K562 (cell line): ENCODE data around the gene TMEM248. TPM values are rescaled to one million over a fixed set of nuclear protein-coding genes. Genes with fewer than 3 reads are reported as not detected.
"Not testable (repeated sequence)": the region's sequence is repeated elsewhere in the genome, so short reads cannot be mapped to it uniquely, and the experiment has no call there.

Experiments
- ATAC-seq: fragments of 200-7000 bp; cut with Tn5 transposase; 3 replicates; pipeline ENCODE4 v1.9.1; 2020; ENCODE audit warnings: moderate library complexity
- BruUV-seq: library from RNA; stranded (reverse); fragments of 400-500 nt; replicated peaks from 2 replicates; lab custom pipeline; 2021; lab: Mats Ljungman, UMichigan
- CTCF ChIA-PET: fragments of 300-600 bp; formaldehyde crosslinking; extraction: SDS; loops from one replicate; lab custom pipeline; 2021; ENCODE audit warnings: low intra/inter-chr PET ratio; lab: Yijun Ruan, JAX
- POLR2A ChIA-PET: fragments of 300-600, 350-650 bp; sonication (Branson Sonifier 250); formaldehyde crosslinking; extraction: SDS; loops from one replicate; lab custom pipeline; 2021; ENCODE audit warnings: antibody characterized with exemption, inconsistent platforms; lab: Yijun Ruan, JAX
- DNase-seq, 4 experiments: peaks; one replicate each; pipeline versions ENCODE4 v3.0.0 to v3.0.0-alpha.2; 2011 to 2018; ENCODE audit warnings: low spot score in 3 of 4, mixed read lengths in 3 of 4; ENCODE audit errors: extremely low read depth in 1 of 4
- FAIRE-seq: peaks from 2 replicates; lab custom pipeline; 2011; peaks lifted over from hg19 to GRCh38; lab: Jason Lieb, UNC
- H2AFZ ChIP-seq: 2 replicates; pipeline ENCODE4 v1.6.0; 2011; ENCODE audit warnings: low read depth, low read length, control low read depth, inconsistent platforms
- H3K27ac ChIP-seq: fragments of 200-600 bp; 3 replicates; pipeline ENCODE4 v1.8.0; 2011; ENCODE audit warnings: low read depth, mild to moderate bottlenecking, control low read depth, inconsistent platforms, low read length, moderate library complexity, mixed read lengths; ENCODE audit errors: extremely low read depth
- H3K27me3 ChIP-seq, 2 experiments: fragments of 300-600 bp in 1 of 2; 2 replicates in 1 of 2; 3 replicates in 1 of 2; pipeline versions ENCODE4 v1.6.0 to v1.8.0; 2011; ENCODE audit warnings: inconsistent platforms in 2 of 2, low read length in 2 of 2, mild to moderate bottlenecking in 1 of 2, mixed read lengths in 1 of 2, moderate library complexity in 1 of 2; ENCODE audit not compliant: control insufficient read depth in 2 of 2, insufficient read depth in 2 of 2
- H3K36me3 ChIP-seq: fragments of 300-600 bp; 3 replicates; pipeline ENCODE4 v1.8.0; 2011; ENCODE audit warnings: mild to moderate bottlenecking, low read length, inconsistent platforms; ENCODE audit not compliant: control insufficient read depth, insufficient read depth
- H3K4me1 ChIP-seq, 2 experiments: fragments of 200-600 bp in 1 of 2; replicated peaks in 1 of 2; 2 replicates in 1 of 2; 3 replicates in 1 of 2; pipeline versions ENCODE4 v1.5.1 to v1.8.0; 2011; ENCODE audit warnings: inconsistent platforms in 2 of 2, low read length in 2 of 2, mild to moderate bottlenecking in 1 of 2, mixed read lengths in 1 of 2, moderate library complexity in 1 of 2; ENCODE audit not compliant: control insufficient read depth in 2 of 2, insufficient read depth in 2 of 2
- H3K4me2 ChIP-seq: 2 replicates; pipeline ENCODE4 v1.6.1; 2011; ENCODE audit warnings: low read length, control low read depth, inconsistent platforms, mixed read lengths; ENCODE audit not compliant: insufficient read depth
- H3K4me3 ChIP-seq: fragments of 200-600 bp; sonication (generic), shearing (Covaris generic); 2 replicates; pipeline ENCODE4 v1.5.1; 2016; ENCODE audit warnings: control low read depth, inconsistent platforms
- H3K79me2 ChIP-seq: fragments of 200-600 bp; 3 replicates; pipeline ENCODE4 v1.8.0; 2011; ENCODE audit warnings: low read length, inconsistent platforms; ENCODE audit not compliant: control insufficient read depth, insufficient read depth
- H3K9ac ChIP-seq, 2 experiments: 2 replicates each; pipeline versions ENCODE4 v1.6.0 to v1.6.1; 2011; ENCODE audit warnings: low read depth in 2 of 2, low read length in 2 of 2, control low read depth in 1 of 2, inconsistent platforms in 1 of 2, mild to moderate bottlenecking in 1 of 2, mixed read lengths in 1 of 2; ENCODE audit not compliant: insufficient read depth in 1 of 2
- H3K9me1 ChIP-seq: one replicate; pipeline ENCODE4 v1.6.0; 2011; ENCODE audit warnings: inconsistent platforms, mild to moderate bottlenecking, low read length, moderate library complexity; ENCODE audit not compliant: control insufficient read depth, insufficient read depth
- H3K9me3 ChIP-seq: replicated peaks from 2 replicates; pipeline ENCODE4 v1.5.1; 2011; ENCODE audit warnings: low read depth, low read length, inconsistent platforms; ENCODE audit not compliant: control insufficient read depth, insufficient read depth
- H4K20me1 ChIP-seq: replicated peaks from 2 replicates; pipeline ENCODE4 v1.6.1; 2011; ENCODE audit warnings: low read length, inconsistent platforms, mixed read lengths; ENCODE audit not compliant: control insufficient read depth, insufficient read depth
- ATF7 ChIP-seq: fragments of 450-650 bp; IDR thresholded peaks from 2 replicates; pipeline ENCODE4 v1.7.1; 2014; ENCODE audit warnings: mild to moderate bottlenecking, moderate library complexity
- CBFA2T2 ChIP-seq: fragments of 450-650 bp; conservative IDR thresholded peaks from 2 replicates; pipeline ENCODE4 v1.6.1; 2017; ENCODE audit warnings: mild to moderate bottlenecking
- CTBP1 ChIP-seq: fragments of 450-650 bp; IDR thresholded peaks from 2 replicates; pipeline ENCODE4 v1.6.1; 2016; ENCODE audit warnings: borderline replicate concordance
- ELF4 ChIP-seq: fragments of 450-650 bp; formaldehyde crosslinking; IDR thresholded peaks from 2 replicates; pipeline ENCODE4 v1.4.0; 2022; ENCODE audit warnings: missing genetic modification characterization
- FOXK2 ChIP-seq, 2 experiments: fragments of 450-650 bp; IDR thresholded peaks in 1 of 2; conservative IDR thresholded peaks in 1 of 2; 2 replicates each; pipeline ENCODE4 v1.6.1; 2016; ENCODE audit warnings: low read depth in 2 of 2, mild to moderate bottlenecking in 1 of 2
- GATA2 ChIP-seq: sonication (generic); formaldehyde crosslinking; IDR thresholded peaks from 2 replicates; pipeline ENCODE4 v1.4.0; 2020; ENCODE audit warnings: mild to moderate bottlenecking, missing genetic modification reagents
- HDAC2 ChIP-seq: fragments of 450-650 bp; IDR thresholded peaks from 2 replicates; pipeline ENCODE4 v1.6.1; 2016; ENCODE audit warnings: mild to moderate bottlenecking
- HIVEP1 ChIP-seq: fragments of 250-450 bp; sonication (Bioruptor Pico); IDR thresholded peaks from 2 replicates; pipeline ENCODE4 v1.4.0; 2020; ENCODE audit warnings: mild to moderate bottlenecking
- MBD2 ChIP-seq: sonication (generic); IDR thresholded peaks from 2 replicates; pipeline ENCODE4 v1.6.1; 2016; ENCODE audit warnings: low read depth, borderline replicate concordance
- MEIS2 ChIP-seq: fragments of 450-650 bp; IDR thresholded peaks from 2 replicates; pipeline ENCODE4 v1.6.1; 2014; ENCODE audit warnings: mild to moderate bottlenecking; ENCODE audit not compliant: partially characterized antibody
- NFIC ChIP-seq: fragments of 450-650 bp; IDR thresholded peaks from 2 replicates; pipeline ENCODE4 v1.6.1; 2017; ENCODE audit warnings: mild to moderate bottlenecking, inconsistent platforms
- PML ChIP-seq: IDR thresholded peaks from 2 replicates; pipeline ENCODE4 v1.6.1; 2012; ENCODE audit warnings: low read length, inconsistent platforms
- POLR2AphosphoS5 ChIP-seq: IDR thresholded peaks from 2 replicates; pipeline ENCODE4 v1.6.1; 2011; ENCODE audit warnings: mild to moderate bottlenecking, low read depth, low read length, moderate library complexity; ENCODE audit not compliant: control insufficient read depth, insufficient read depth
- SMARCA4 ChIP-seq: fragments of 450-650 bp; IDR thresholded peaks from 2 replicates; pipeline ENCODE4 v1.6.1; 2016
- SOX6 ChIP-seq: fragments of 450-650 bp; IDR thresholded peaks from 2 replicates; pipeline ENCODE4 v1.6.1; 2014; ENCODE audit warnings: mild to moderate bottlenecking
- SRF ChIP-seq, 2 experiments: fragments of 250-450, 450-650 bp in 1 of 2; sonication (Bioruptor Pico) in 1 of 2; sonication (generic) in 1 of 2; formaldehyde crosslinking; IDR thresholded peaks; 2 replicates each; pipeline versions ENCODE4 v1.5.0 to v1.5.1; 2020 to 2022; ENCODE audit warnings: mild to moderate bottlenecking in 1 of 2, missing genetic modification reagents in 1 of 2
- STAT5A ChIP-seq: IDR thresholded peaks from 2 replicates; pipeline ENCODE4 v1.6.1; 2012; ENCODE audit warnings: low read length, inconsistent platforms, borderline replicate concordance
- TCF3 ChIP-seq: sonication (generic); formaldehyde crosslinking; IDR thresholded peaks from 2 replicates; pipeline ENCODE4 v1.4.0; 2020; ENCODE audit warnings: mild to moderate bottlenecking, missing genetic modification reagents
- TRIM24 ChIP-seq, 2 experiments: fragments of 450-650 bp; IDR thresholded peaks; 2 replicates each; pipeline ENCODE4 v1.6.1; 2016
- ZNF583 ChIP-seq: fragments of 250-450 bp; sonication (Bioruptor Pico); IDR thresholded peaks from 2 replicates; pipeline ENCODE4 v1.4.0; 2020
- WGBS: fragments of 100-300 bp; shearing (Covaris generic); methylation state at CpG from one replicate; pipeline ENCODE4 v1.1.6; 2016; ENCODE audit warnings: low coverage, mixed read lengths; ENCODE audit not compliant: insufficient coverage; ENCODE audit errors: missing lambda C conversion rate; 5-methylcytosine and 5-hydroxymethylcytosine counted together
- in situ Hi-C: fragments of 300-500 bp; cut with MboI; formaldehyde crosslinking; loops from 4 replicates; pipeline ENCODE4 v1.15.0; 2018; ENCODE audit warnings: inconsistent platforms, mixed read lengths
- intact Hi-C: fragments of 100-400 bp; cut with micrococcal nuclease; formaldehyde crosslinking; loops from 2 replicates; pipeline ENCODE4 v1.14.2; 2022
- polyA plus RNA-seq, 8 experiments: library from polyadenylated mRNA; depleted of rRNA in 4 of 8; stranded (reverse) in 5 of 8; unstranded in 3 of 8; fragments of >200 nt; fragmentation: Nextera tagmentation in 2 of 8; fragmentation: Illumina TruSeq in 1 of 8; extraction: Ambion mirVana in 2 of 8; extraction: Trizol in 1 of 8; gene quantifications; 2 replicates each; pipeline versions ENCODE4 v1.2.1 to v1.2.3, GENCODE V29; 2011 to 2014; ENCODE audit warnings: inconsistent platforms in 1 of 8, missing spikeins in 1 of 8
- total RNA-seq, 7 experiments: library from RNA; depleted of rRNA in 6 of 7; stranded (reverse); fragments of >200 nt in 6 of 7; fragmentation: Illumina TruSeq in 2 of 7; extraction: Trizol in 2 of 7; gene quantifications; 2 replicates each; pipeline versions ENCODE4 v1.2.1 to v1.2.3, GENCODE V29; 2011 to 2021; ENCODE audit warnings: low replicate concordance in 1 of 7
- TF ChIP-seq, protein P1 (sequence below): sonication (generic); formaldehyde crosslinking; IDR thresholded peaks from 2 replicates; pipeline ENCODE4 v1.8.0; 2022; ENCODE audit warnings: missing genetic modification reagents, mild to moderate bottlenecking, moderate library complexity, borderline replicate concordance
- TF ChIP-seq, protein P2 (sequence below): fragments of 450-650 bp; IDR thresholded peaks from 2 replicates; pipeline ENCODE4 v1.6.1; 2016; ENCODE audit warnings: mild to moderate bottlenecking

Gene TMEM248
- total and polyA plus RNA-seq, 9 of the 15 experiments (the other 6 are each of a cell fraction or from before 2014, with no cell fraction given) = 6.3 to 132 (median 64.4) TPM

DNA sequence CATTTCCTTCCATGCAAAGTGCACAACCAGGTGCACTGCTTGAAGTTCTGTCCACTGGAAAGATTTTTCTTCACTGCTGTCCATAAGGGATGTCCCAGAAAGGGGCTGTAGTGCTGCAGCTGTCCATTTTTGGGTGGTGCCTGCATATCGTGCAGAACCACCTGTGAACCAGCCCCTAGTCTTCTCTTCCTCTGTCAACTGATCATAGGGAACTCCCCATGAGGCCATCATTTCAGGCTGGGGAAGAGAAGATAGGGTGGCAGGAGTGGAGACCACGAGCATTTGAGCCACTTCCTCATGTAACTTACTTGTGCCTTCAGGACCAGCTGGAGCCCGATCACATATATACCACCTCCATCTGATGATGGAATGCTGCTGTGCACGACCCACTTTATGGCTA, 12.4 kb upstream of the TMEM248 start:
- in situ Hi-C loops, H3K9ac ChIP-seq, H4K20me1 ChIP-seq, H3K79me2 ChIP-seq, H3K9me1 ChIP-seq, ATAC-seq, H3K9me3 ChIP-seq, intact Hi-C loops, H3K4me3 ChIP-seq, BruUV-seq, H3K36me3 ChIP-seq, H3K27me3 ChIP-seq, CTCF ChIA-PET: not testable (repeated sequence)
- H2AFZ ChIP-seq = peak overlapping the region; percentile 62
- peak overlapping the region; percentile 49; the same call in 2 of the 3 replicates for H3K27ac ChIP-seq
- whole genome bisulfite sequencing = 3% methylated on average over 4 of the region's 4 CpGs
- POLR2A ChIA-PET = interaction anchor here (1.2 kb wide), 1 partner anchor 11 kb away, joined by 3 read pairs; no protein-coding TSS in a partner anchor
- H3K4me1 ChIP-seq = peaks cover 22 to 28% of the 10 kb centered on the region in 2 experiments; a peak in 4 of 5 replicates
- H3K4me2 ChIP-seq = peak overlapping the region; percentile 53
- peak in 2 of 4 experiments; percentile 40 to 81 for DNase-seq
- peak; percentile 67 for FAIRE-seq
- TF ChIP-seq CBFA2T2 = peak; percentile 81
- TF ChIP-seq CTBP1 = peak; percentile 60; the same call in 1 of the 2 replicates
- peak; percentile 45; the same call in 1 of the 2 replicates for TF ChIP-seq SOX6
- TF ChIP-seq ELF4 (CRISPR knock-in tag) = 0 out of 2 replicates have a peak, but pooled peaks have one; percentile 41
- peak; percentile 41; the same call in 1 of the 2 replicates for TF ChIP-seq MBD2
- peak; percentile 52; the same call in 1 of the 2 replicates for TF ChIP-seq SMARCA4
- peak; percentile 49 for TF ChIP-seq POLR2AphosphoS5
- peak; percentile 37 for TF ChIP-seq MEIS2
- 0 out of 2 replicates have a peak, but pooled peaks have one; percentile 51 for TF ChIP-seq HDAC2
- TF ChIP-seq GATA2 (CRISPR knock-in tag) = peak; percentile 70
- 0 out of 2 replicates have a peak, but pooled peaks have one; percentile 25 for TF ChIP-seq ATF7
- TF ChIP-seq NFIC = peak; percentile 38
- 0 out of 2 replicates have a peak, but pooled peaks have one; percentile 26 for TF ChIP-seq PML
- peak in 1 of 2 experiments; percentile 34; a peak in 1 of 4 replicates for TF ChIP-seq SRF (CRISPR knock-in tag; IDR thresholded peaks at IDR 0.05)
- TF ChIP-seq, protein P1, sequence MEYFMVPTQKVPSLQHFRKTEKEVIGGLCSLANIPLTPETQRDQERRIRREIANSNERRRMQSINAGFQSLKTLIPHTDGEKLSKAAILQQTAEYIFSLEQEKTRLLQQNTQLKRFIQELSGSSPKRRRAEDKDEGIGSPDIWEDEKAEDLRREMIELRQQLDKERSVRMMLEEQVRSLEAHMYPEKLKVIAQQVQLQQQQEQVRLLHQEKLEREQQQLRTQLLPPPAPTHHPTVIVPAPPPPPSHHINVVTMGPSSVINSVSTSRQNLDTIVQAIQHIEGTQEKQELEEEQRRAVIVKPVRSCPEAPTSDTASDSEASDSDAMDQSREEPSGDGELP = peak; percentile 81
- peak; percentile 20; the same call in 1 of the 2 replicates for TF ChIP-seq ZNF583 (CRISPR knock-in tag)
- TF ChIP-seq FOXK2 (conservative IDR thresholded peaks at IDR 0.05 in 1 of 2, IDR thresholded peaks at IDR 0.05 in 1 of 2; ENCODE audit: low read depth in 2 of 2) = 0 out of 4 replicates have a peak, but pooled peaks of 1 of the 2 experiments have one; percentile 13
- TF ChIP-seq TRIM24 (IDR thresholded peaks at IDR 0.05) = peak; percentile 65 to 66; a peak in 3 of 4 replicates
- peak; percentile 92 for TF ChIP-seq TCF3 (CRISPR knock-in tag)
- TF ChIP-seq, protein P2, sequence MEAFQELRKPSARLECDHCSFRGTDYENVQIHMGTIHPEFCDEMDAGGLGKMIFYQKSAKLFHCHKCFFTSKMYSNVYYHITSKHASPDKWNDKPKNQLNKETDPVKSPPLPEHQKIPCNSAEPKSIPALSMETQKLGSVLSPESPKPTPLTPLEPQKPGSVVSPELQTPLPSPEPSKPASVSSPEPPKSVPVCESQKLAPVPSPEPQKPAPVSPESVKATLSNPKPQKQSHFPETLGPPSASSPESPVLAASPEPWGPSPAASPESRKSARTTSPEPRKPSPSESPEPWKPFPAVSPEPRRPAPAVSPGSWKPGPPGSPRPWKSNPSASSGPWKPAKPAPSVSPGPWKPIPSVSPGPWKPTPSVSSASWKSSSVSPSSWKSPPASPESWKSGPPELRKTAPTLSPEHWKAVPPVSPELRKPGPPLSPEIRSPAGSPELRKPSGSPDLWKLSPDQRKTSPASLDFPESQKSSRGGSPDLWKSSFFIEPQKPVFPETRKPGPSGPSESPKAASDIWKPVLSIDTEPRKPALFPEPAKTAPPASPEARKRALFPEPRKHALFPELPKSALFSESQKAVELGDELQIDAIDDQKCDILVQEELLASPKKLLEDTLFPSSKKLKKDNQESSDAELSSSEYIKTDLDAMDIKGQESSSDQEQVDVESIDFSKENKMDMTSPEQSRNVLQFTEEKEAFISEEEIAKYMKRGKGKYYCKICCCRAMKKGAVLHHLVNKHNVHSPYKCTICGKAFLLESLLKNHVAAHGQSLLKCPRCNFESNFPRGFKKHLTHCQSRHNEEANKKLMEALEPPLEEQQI = 0 out of 2 replicates have a peak, but pooled peaks have one; percentile 13
- 0 out of 2 replicates have a peak, but pooled peaks have one; percentile 17 for TF ChIP-seq STAT5A
- 0 out of 2 replicates have a peak, but pooled peaks have one; percentile 18 for TF ChIP-seq HIVEP1
